Uterus (tissue), 2 donors: ENCODE results near the gene UBALD2.

Experiments used
- POLR2A ChIP-seq, 2 donors: fragments of 450-650 bp; IDR thresholded peaks; one replicate each; pipeline ENCODE4 v1.6.1; 2016; ENCODE audit warnings: antibody characterized with exemption in 2 of 2, mild to moderate bottlenecking in 1 of 2, moderate library complexity in 1 of 2
- TF ChIP-seq, protein P1 (sequence below), 4 experiments: fragments of 200-600 bp in 2 of 4; fragments of 450-650 bp in 2 of 4; sonication (generic) in 2 of 4; IDR thresholded peaks; one replicate each; pipeline ENCODE4 v1.5.1; 2016 to 2019; ENCODE audit warnings: antibody characterized with exemption in 4 of 4, mild to moderate bottlenecking in 2 of 4, moderate library complexity in 1 of 4

DNA sequence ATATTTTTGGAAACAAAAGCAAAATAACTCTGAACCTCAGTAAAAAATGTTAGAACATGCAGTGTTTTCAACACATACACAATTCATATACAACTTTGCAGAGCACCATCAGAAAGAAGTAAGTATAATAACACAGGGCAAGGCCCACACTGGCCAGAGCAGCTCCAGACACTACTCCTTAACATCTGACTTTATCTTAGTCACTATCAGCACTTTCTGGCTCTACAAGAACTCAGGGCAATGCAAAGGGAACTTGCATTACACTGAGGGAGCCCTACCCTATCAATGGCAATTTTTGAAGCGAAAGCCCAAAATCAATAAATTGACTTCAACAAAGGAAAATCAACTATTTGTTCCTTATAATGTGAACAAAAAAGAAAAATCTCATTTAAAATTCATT, 41.3 kb upstream of the UBALD2 start:
- TF ChIP-seq, protein P1, sequence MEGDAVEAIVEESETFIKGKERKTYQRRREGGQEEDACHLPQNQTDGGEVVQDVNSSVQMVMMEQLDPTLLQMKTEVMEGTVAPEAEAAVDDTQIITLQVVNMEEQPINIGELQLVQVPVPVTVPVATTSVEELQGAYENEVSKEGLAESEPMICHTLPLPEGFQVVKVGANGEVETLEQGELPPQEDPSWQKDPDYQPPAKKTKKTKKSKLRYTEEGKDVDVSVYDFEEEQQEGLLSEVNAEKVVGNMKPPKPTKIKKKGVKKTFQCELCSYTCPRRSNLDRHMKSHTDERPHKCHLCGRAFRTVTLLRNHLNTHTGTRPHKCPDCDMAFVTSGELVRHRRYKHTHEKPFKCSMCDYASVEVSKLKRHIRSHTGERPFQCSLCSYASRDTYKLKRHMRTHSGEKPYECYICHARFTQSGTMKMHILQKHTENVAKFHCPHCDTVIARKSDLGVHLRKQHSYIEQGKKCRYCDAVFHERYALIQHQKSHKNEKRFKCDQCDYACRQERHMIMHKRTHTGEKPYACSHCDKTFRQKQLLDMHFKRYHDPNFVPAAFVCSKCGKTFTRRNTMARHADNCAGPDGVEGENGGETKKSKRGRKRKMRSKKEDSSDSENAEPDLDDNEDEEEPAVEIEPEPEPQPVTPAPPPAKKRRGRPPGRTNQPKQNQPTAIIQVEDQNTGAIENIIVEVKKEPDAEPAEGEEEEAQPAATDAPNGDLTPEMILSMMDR (IDR thresholded peaks at IDR 0.05): no peak
- no peak for TF ChIP-seq POLR2A (IDR thresholded peaks at IDR 0.05)
